PFSK-1 (cell line): Measurements from ENCODE around the gene PTPRN. TPM values are rescaled to one million over a fixed set of nuclear protein-coding genes. Genes with fewer than 3 reads are reported as not detected.

ENCODE experiments used
- FOXP2 ChIP-seq: optimal IDR thresholded peaks from 2 replicates; pipeline ENCODE3; 2011; ENCODE audit warnings: borderline replicate concordance, control low read depth, inconsistent platforms; ENCODE audit not compliant: insufficient read depth; ENCODE audit errors: extremely low read length, extremely low read depth
- POLR2AphosphoS5 ChIP-seq: IDR thresholded peaks from 2 replicates; pipeline ENCODE4 v1.6.1; 2012; ENCODE audit warnings: low read depth, mild to moderate bottlenecking, control low read depth, low read length, moderate library complexity
- SIN3A ChIP-seq: IDR thresholded peaks from 2 replicates; pipeline ENCODE4 v1.6.1; 2012; ENCODE audit warnings: mild to moderate bottlenecking, low read length, moderate library complexity, borderline replicate concordance; ENCODE audit not compliant: insufficient read depth
- TAF1 ChIP-seq: IDR thresholded peaks from 2 replicates; pipeline ENCODE4 v1.6.1; 2012; ENCODE audit warnings: low read length, control low read depth, borderline replicate concordance; ENCODE audit not compliant: insufficient read depth
- polyA plus RNA-seq: library from polyadenylated mRNA; unstranded; fragments of >200 nt; gene quantifications from one replicate; pipeline ENCODE4 v1.2.1, GENCODE V29; 2012; ENCODE audit warnings: low read depth, missing spikeins; ENCODE audit not compliant: insufficient read length
- TF ChIP-seq, protein P1 (sequence below), 2 experiments: IDR thresholded peaks; 2 replicates each; pipeline versions ENCODE4 v1.6.1 to v1.8.0; 2011 to 2012; ENCODE audit warnings: low read depth in 2 of 2, low read length in 2 of 2, control low read depth in 1 of 2, inconsistent platforms in 1 of 2, mild to moderate bottlenecking in 1 of 2, moderate library complexity in 1 of 2; ENCODE audit not compliant: insufficient read depth in 1 of 2

PTPRN gene
- polyA plus RNA-seq, result 0.09 TPM

- TF ChIP-seq FOXP2 (no peak), SIN3A (no peak), POLR2AphosphoS5 (no peak), TAF1 (no peak)
- TF ChIP-seq, protein P1, sequence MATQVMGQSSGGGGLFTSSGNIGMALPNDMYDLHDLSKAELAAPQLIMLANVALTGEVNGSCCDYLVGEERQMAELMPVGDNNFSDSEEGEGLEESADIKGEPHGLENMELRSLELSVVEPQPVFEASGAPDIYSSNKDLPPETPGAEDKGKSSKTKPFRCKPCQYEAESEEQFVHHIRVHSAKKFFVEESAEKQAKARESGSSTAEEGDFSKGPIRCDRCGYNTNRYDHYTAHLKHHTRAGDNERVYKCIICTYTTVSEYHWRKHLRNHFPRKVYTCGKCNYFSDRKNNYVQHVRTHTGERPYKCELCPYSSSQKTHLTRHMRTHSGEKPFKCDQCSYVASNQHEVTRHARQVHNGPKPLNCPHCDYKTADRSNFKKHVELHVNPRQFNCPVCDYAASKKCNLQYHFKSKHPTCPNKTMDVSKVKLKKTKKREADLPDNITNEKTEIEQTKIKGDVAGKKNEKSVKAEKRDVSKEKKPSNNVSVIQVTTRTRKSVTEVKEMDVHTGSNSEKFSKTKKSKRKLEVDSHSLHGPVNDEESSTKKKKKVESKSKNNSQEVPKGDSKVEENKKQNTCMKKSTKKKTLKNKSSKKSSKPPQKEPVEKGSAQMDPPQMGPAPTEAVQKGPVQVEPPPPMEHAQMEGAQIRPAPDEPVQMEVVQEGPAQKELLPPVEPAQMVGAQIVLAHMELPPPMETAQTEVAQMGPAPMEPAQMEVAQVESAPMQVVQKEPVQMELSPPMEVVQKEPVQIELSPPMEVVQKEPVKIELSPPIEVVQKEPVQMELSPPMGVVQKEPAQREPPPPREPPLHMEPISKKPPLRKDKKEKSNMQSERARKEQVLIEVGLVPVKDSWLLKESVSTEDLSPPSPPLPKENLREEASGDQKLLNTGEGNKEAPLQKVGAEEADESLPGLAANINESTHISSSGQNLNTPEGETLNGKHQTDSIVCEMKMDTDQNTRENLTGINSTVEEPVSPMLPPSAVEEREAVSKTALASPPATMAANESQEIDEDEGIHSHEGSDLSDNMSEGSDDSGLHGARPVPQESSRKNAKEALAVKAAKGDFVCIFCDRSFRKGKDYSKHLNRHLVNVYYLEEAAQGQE (IDR thresholded peaks at IDR 0.05; ENCODE audit: insufficient read depth in 1 of 2, low read depth in 2 of 2, low read length in 2 of 2), result no peak
These were observed at the start of gene PTPRN for GRCh38 chr2:219309278-219309677. Gene PTPRN (minus strand): TSS chr2:219309401. CDS start chr2:219309332, 69 bp downstream.

DNA sequence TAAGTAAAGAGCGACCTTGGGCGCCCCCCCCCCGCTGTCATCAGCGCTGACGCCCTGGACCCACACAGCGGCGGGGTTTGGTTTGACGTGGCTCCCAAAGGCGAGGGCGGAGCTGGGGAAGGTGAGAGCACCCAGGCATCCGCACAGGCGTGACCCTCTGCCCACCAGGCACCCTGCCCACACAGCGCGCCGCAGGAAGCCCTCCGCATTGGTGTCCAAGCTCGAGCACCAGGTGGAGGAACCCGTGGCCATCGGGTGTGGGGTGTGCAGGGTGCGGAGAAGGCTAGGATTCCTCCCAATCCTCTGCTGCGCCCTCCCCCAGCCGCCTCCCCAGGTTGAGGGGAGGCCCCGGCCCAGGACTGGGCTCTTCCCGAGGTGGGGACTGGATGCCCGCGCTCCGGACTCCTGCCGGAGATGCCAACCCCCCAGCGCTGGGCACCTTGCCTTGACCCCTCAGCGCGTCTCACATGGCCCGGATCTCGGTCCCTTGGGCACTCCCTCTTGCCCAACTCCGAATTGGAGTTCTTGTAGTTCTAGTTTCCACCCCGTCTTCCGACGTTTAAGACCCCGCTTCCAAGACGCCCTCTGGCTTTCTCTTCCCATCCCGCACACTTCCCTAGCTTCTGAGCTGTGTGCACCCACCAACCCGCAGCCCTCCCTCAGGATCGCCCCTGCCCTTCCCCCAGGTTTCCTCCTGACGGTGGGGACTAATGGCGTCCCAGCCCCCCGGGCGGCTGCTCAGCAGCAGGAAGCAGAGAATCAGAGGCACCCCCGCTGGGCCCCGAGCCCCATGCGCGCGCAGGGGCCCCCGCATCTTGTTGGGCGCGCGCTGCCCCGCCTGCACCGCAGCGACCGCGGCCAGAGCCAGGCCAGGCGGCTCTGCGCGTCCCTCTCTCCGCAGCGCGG is 49.2 kb upstream of the PTPRN start:
- TF ChIP-seq POLR2AphosphoS5 (no peak), FOXP2 (no peak), SIN3A (no peak), TAF1 (no peak)
- TF ChIP-seq, protein P1 (IDR thresholded peaks at IDR 0.05; ENCODE audit: insufficient read depth in 1 of 2, low read depth in 2 of 2, low read length in 2 of 2), result no peak

DNA sequence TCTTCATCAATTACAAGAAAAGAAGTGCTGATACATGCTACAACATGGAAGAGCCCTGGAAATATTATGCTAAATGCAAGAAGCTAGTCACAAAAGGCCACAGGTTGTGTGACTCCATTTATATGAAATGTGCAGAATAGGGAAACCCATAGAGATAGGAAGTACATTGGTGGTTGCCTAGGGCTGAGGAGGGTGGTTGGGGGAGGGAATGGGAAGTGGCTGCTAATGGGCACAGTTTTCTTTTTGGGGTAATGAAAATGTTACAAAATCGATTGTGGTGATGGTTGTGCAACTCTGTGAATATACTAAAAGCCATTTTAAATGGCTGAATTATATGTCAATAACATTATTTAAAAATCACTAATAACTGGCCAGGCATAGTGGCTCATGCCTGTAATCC is 47.6 kb upstream of the PTPRN start:
- TF ChIP-seq SIN3A (no peak), FOXP2 (no peak), TAF1 (no peak), POLR2AphosphoS5 (no peak)
- TF ChIP-seq, protein P1 (IDR thresholded peaks at IDR 0.05; ENCODE audit: insufficient read depth in 1 of 2, low read depth in 2 of 2, low read length in 2 of 2), result no peak

GRCh38 chr2:219354582-219354981 is 45.4 kb upstream of the PTPRN start:
- TF ChIP-seq SIN3A, result no peak
- TF ChIP-seq, protein P1 (IDR thresholded peaks at IDR 0.05; ENCODE audit: insufficient read depth in 1 of 2, low read depth in 2 of 2, low read length in 2 of 2), result no peak
- TF ChIP-seq TAF1, result no peak
- no peak for TF ChIP-seq POLR2AphosphoS5
- TF ChIP-seq FOXP2, result no peak
